Endothelial cell of coronary artery (primary cell): ENCODE results near the gene MVD. TPM values are rescaled to one million over a fixed set of nuclear protein-coding genes. Genes with fewer than 3 reads are reported as not detected.

Experiments
- total RNA-seq: library from RNA; depleted of rRNA; stranded (reverse); fragments of >200 nt; gene quantifications from 2 replicates; pipeline ENCODE4 v1.2.3, GENCODE V29; 2014

MVD gene, protein sequence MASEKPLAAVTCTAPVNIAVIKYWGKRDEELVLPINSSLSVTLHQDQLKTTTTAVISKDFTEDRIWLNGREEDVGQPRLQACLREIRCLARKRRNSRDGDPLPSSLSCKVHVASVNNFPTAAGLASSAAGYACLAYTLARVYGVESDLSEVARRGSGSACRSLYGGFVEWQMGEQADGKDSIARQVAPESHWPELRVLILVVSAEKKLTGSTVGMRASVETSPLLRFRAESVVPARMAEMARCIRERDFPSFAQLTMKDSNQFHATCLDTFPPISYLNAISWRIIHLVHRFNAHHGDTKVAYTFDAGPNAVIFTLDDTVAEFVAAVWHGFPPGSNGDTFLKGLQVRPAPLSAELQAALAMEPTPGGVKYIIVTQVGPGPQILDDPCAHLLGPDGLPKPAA
- 36.1 and 36.8 TPM in 2 replicates for total RNA-seq

DNA sequence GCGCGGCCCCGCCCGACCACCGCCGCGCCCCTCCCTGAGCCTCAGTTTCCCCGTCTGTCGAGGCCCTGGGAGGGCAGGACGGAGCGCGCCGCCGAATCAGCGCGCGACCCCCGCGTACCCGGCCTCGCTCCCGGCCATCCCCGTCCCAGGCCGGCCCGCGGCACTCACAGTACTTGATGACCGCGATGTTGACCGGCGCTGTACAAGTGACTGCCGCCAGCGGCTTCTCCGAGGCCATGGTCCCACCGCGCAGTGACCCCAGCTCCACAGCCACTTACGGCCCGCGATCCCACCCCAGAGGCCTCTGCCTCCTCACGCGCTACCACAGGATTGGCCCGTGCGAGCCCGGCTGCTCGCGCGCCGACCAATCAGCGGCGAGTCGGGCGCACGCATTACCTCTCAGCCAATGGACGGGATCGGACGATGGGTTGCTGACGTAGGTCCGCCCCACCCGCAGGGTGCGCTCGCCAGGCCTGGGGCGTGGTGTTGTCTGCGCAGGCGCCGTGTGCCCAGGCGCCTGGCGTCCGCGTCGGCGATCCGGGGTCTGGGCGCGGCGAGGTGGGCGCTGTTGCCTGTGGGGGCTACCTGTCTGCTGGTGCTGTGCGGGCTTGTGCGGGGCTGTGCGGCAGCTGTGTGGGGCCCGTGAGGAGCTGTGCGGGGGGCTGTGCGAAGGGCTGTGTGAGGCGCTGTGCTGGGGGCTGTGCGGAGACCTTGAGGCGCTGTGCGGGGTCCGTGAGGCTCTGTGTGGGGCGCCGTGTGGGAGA, at the start of gene MVD:
Gene MVD, minus strand, starts transcription at position 249 of the 764 bp plus-strand sequence. Its CDS starts 11 bp downstream, at position 238.

DNA sequence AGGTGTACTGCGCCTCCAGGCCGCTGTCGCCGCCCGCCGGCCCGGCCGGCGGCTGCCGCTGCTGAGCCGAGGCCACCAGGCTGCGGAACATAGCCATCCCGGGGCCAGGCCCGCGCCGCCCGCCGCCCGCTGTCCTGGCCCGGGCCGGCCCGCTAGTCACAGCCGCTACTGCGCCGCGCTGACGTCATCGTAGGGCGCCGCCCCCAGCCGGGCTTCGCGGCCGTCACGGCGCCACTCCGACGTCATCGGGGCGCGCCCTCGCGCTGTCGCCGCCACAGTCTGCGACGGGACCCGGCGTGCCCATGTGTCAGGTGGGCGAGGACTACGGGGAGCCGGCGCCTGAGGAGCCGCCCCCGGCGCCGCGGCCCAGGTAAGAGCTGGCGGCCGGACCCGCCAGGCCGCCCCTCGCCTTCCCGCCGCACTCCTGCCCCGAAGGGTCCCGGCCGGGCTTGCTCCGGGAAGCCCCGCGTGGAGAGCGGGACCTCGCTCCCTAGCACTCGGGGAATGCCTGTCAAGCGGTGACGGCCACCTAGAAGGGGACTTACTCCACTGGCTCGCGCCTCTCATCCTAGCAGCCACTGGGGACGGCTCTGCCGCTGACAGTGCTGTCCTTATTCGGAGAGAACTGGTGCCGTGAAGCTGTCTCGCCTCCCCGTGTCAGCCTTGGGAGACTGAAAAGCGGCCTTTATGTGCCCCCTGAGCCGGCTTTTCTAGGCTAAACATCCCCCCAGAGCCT, 43.5 kb upstream of the MVD start, which contains the start of the genes CTU2 and RNF166:
Gene CTU2, plus strand, starts transcription at position 275 of the 736 bp plus-strand sequence. Its CDS starts 28 bp downstream, at position 303.
Gene RNF166, minus strand, starts transcription at position 180 of the 736 bp plus-strand sequence. Its CDS starts 83 bp downstream, at position 97.

DNA sequence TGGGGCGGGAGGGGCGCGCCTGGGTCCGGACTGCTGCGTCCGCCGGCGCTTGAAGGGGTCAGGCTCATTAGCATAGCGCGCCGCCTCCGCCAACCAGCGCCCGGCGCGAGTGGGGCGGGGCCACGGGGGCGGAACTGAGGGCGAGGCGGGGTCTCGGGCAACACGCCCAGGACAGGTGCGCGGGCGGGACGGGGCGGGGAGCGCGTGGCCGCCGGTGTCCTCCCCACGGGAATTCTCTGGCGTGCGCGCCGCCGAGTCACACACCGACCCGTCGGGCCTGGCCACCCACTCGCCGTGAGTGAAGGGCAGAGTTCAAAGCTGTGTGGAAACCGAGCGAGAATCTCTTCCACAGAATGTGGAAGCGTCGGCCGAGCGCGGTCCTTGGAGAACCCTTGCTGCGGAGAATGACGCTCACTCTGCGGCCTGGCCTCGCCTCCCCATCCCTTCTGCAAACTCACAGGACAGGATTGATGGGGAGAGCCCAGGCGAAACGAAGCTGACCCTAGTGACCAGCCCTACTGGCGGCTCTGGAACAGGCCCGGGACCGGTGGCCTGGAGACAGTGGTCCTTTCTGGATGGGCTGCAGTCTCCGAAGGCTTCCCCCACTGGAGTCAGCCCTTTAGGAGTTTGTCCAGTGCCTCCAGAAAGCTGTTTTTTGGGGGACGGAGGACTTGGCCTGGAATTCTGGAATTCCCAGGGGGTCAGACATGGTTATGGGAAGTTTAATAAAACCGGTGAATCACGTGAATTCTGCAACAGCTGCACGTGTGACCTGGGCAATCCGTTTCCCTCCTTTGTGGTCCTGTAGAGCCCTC, 23.8 kb upstream of the MVD start, which contains the start of gene SNAI3:
Gene SNAI3, minus strand, starts transcription at position 69 of the 815 bp plus-strand sequence. CDS start 101 bp downstream, outside the sequence.

DNA sequence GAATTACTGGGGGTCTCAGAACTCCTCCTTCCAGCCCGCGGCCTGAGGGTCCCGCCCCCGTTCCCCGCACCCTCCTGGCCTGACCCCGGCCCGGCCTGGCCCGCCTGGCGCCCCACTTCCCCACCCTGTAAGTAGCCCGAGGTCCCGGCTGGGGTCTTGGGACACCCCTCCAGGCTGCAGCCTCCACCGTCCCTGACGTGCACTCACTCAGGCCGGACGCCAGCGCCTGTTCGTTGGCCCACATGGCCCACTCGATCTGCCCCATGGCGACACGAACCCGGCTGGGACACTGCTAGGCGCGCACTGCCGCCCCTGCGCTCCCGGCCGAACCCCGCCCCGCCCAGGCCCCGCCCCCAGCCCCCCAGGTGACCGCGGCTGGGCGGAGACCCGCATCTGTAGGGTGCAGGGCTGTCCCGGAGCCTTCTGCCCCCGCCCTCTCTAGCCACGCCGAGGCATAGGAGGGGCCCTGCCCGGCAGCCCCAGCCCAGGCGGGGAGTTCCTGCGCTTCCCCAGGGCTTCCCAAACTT, 12.1 kb downstream of the MVD start, which contains the start of gene CYBA:
Gene CYBA, minus strand, starts transcription at position 305 of the 527 bp plus-strand sequence. Its CDS starts 40 bp downstream, at position 265.

DNA sequence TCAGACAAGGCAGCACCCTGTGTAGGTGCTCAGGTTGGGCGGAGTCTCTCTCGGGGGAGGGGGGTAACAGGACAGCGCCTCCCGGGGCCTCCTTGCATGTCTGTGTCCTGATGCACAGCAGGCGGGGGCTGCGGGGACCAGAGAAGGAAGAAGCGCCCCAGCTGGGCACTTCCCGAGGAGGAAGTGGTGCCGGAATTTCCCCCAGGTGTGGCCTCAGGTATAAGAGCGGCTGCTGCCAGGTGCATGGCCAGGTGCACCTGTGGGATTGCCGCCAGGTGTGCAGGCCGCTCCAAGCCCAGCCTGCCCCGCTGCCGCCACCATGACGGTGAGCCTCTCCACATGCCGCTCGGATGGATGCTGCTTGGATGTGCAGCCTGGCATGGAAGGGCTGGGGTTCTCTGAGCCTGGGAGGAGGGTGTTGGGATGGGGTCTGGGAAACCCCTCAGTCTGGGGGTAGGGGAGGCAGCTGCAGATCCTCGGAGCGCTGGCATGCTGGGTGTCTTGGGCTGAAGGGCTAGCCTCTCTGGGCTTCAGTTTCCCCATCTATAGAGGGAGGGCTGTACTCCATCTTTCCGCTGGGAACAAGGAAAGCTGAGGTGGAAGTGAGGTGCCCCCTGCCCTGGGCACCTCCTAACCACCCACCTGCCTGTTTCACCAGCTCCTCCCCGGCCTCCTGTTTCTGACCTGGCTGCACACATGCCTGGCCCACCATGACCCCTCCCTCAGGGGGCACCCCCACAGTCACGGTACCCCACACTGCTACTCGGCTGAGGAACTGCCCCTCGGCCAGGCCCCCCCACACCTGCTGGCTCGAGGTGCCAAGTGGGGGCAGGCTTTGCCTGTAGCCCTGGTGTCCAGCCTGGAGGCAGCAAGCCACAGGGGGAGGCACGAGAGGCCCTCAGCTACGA, 24.3 kb downstream of the MVD start, which contains the start of gene IL17C:
Gene IL17C, plus strand, starts transcription at position 250 of the 908 bp plus-strand sequence. Its CDS starts 70 bp downstream, at position 320.

Other genes with a start within 250 kb of the MVD start
- gene ZFPM1, start 209.8 kb downstream of the MVD start, total RNA-seq: 1.7 and 2.8 TPM in 2 replicates
- gene ZC3H18, start 92.7 kb downstream of the MVD start, total RNA-seq: 10.9 and 13.9 TPM in 2 replicates
- gene IL17C, start 24.5 kb downstream of the MVD start, total RNA-seq: 0.09 TPM in 1 of 2 replicates, not detected in the other
- 114 and 129 TPM in 2 replicates for gene CYBA, start 12.0 kb downstream of the MVD start, total RNA-seq
- gene SNAI3, start 23.4 kb upstream of the MVD start, total RNA-seq: under 0.01 and 0.09 TPM in 2 replicates
- gene RNF166, start 43.3 kb upstream of the MVD start, total RNA-seq: 15.9 and 19.5 TPM in 2 replicates
- gene CTU2, start 43.4 kb upstream of the MVD start, total RNA-seq: 24.8 TPM in 2 replicates
- 205 and 395 TPM in 2 replicates for gene PIEZO1, start 122.1 kb upstream of the MVD start, total RNA-seq
- 4.0 and 7.5 TPM in 2 replicates for gene CDT1, start 140.7 kb upstream of the MVD start, total RNA-seq
- 102 and 118 TPM in 2 replicates for gene APRT, start 148.8 kb upstream of the MVD start, total RNA-seq
- 10.8 and 21.0 TPM in 2 replicates for gene GALNS, start 193.9 kb upstream of the MVD start, total RNA-seq
- 44.1 and 79.7 TPM in 2 replicates for gene TRAPPC2L, start 194.0 kb upstream of the MVD start, total RNA-seq
- not detected in 2 replicates for gene PABPN1L, start 203.6 kb upstream of the MVD start, total RNA-seq